Measurements from ENCODE around the gene ABCC3. TPM values are rescaled to one million over a fixed set of nuclear protein-coding genes. Genes with fewer than 3 reads are reported as not detected.

ABCC3 gene
- total RNA-seq, 1 experiment from 2014 or later = 66.2 TPM

- CTCF ChIA-PET = interaction anchor here (1.0 to 2.6 kb wide), 7 partner anchors 13 to 81 kb away, joined by 3 to 34 read pairs (median 5); partner anchors contain the start of gene SPATA20
- Histone ChIP-seq H4K20me1 (ENCODE audit: insufficient read depth) (no peaks in the 10 kb centered on the region), H3K9ac (ENCODE audit: low read length) (no peak overlapping the region), H3K4me3 (replicated peaks in 1 of 2; ENCODE audit: low read depth in 1 of 2, low read length in 2 of 2) (no peak overlapping the region), H3K79me2 (ENCODE audit: insufficient read depth, low read length) (no peaks in the 10 kb centered on the region), H3K4me1 (ENCODE audit: control insufficient read depth in 1 of 2, insufficient read depth in 2 of 2, low read length in 2 of 2) (peaks cover 2 to 23% of the 10 kb centered on the region in 2 experiments; a peak in 3 of 4 replicates), H3K9me3 (ENCODE audit: control insufficient read depth in 1 of 2, insufficient read depth in 1 of 2, low read depth in 1 of 2, low read length in 2 of 2) (no peaks in the 10 kb centered on the region), H3K27ac (ENCODE audit: low read depth, low read length) (no peak overlapping the region), H3K4me2 (ENCODE audit: low read length) (no peak overlapping the region), H3K36me3 (ENCODE audit: control insufficient read depth in 1 of 2, insufficient read depth in 2 of 2, low read length in 2 of 2) (no peaks in the 10 kb centered on the region), H3K27me3 (ENCODE audit: insufficient read depth, low read length) (no peaks in the 10 kb centered on the region), H2AFZ (ENCODE audit: low read depth, low read length, poor library complexity, severe bottlenecking) (no peak overlapping the region), H3K9me2 (ENCODE audit: insufficient read depth) (no peaks in the 10 kb centered on the region)
- ATAC-seq = no peak
- BruUV-seq (replicated peaks) = no TSS peak
- no peak for TF ChIP-seq SRF (IDR thresholded peaks at IDR 0.05; ENCODE audit: low read depth)
- TF ChIP-seq, protein P1, sequence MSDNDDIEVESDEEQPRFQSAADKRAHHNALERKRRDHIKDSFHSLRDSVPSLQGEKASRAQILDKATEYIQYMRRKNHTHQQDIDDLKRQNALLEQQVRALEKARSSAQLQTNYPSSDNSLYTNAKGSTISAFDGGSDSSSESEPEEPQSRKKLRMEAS (IDR thresholded peaks at IDR 0.05) = no peak
- TF ChIP-seq YY1 (IDR thresholded peaks at IDR 0.05; ENCODE audit: extremely low read depth, insufficient replicate concordance, low read depth, low read length) = no peak
- TF ChIP-seq JUND (IDR thresholded peaks at IDR 0.05) = no peak
- TF ChIP-seq CBX3 (IDR thresholded peaks at IDR 0.05; ENCODE audit: low read depth) = no peak
- TF ChIP-seq TCF7L2 (IDR thresholded peaks at IDR 0.05; ENCODE audit: borderline replicate concordance, extremely low read depth, insufficient read depth, insufficient read length) = no peak
- no peak for TF ChIP-seq ELF1 (IDR thresholded peaks at IDR 0.05; ENCODE audit: borderline replicate concordance, low read depth)
- TF ChIP-seq CEBPB (IDR thresholded peaks at IDR 0.05; ENCODE audit: low read depth) = no peak
- TF ChIP-seq ZNF274 (IDR thresholded peaks at IDR 0.05; ENCODE audit: low read depth, low read length) = no peak
- TF ChIP-seq CTCF (IDR thresholded peaks at IDR 0.05 in 2 of 3, conservative IDR thresholded peaks at IDR 0.05 in 1 of 3; ENCODE audit: borderline replicate concordance in 1 of 3, insufficient read depth in 1 of 3, low read depth in 2 of 3, low read length in 2 of 3) = no peak
- TF ChIP-seq SP1 (IDR thresholded peaks at IDR 0.05; ENCODE audit: low read depth) = no peak
- DNase-seq (ENCODE audit: low read depth, low spot score) = no peak
- POLR2A ChIA-PET = no interaction called here
- intact Hi-C loops (cut with micrococcal nuclease) = no loop called here
- RAD21 ChIA-PET (ENCODE audit: low non-redundant PET in 1 of 2, low total read pairs in 2 of 2, uncharacterized antibody in 2 of 2, unreplicated experiment in 2 of 2) = no interaction called here
Observed at GRCh38 chr17:50624321-50624934, 10.3 kb upstream of the ABCC3 start.
